ENCODE measurements around the gene REEP1.

DNA sequence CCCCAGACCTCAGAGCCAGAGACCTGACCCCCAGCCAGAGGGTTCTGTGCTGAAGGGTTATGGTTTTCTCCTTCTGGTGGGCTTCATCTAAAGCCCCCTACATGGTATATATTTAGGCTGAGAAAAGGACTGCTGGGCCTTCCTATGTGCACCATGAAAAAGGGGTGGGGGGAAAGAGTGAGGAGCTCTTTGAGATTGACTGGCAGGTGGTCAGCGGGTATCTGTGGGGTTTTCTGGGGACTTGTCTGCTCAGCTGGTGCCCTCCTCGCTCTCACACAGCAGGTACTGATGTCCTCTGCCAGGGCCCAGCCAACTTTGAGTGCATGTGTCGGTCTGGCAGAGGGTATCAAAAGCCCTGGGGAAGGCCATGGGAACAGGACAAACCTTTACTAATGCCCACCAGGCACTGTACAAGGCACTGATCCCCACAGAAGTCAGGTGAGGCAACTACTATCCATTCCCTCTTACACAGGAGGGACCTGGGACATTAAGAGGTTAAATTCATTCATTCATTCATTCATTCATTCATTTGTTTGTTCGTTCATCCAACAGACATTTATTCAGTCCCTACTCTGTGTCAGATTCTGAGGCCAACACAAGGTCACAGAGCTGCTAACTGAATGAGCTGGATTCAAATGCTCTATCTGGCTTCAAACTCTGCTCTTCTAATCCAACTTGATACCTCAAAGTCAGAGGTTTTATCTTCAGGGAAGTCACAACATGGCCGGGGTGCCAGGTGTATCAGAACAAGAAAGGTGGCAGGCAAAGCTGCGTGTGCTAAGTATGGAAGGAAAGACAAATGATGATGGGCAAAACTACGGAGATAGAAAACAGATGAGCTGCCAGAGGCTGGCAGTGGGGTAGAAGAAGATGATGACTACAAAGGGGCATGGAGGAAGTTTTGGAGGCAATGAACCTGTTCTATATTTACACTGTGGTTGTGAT, 44.6 kb downstream of the REEP1 start:
- TF ChIP-seq EP300 (IDR thresholded peaks at IDR 0.05) (no peak), POLR2A (IDR thresholded peaks at IDR 0.05) (no peak)
- TF ChIP-seq, protein P1, sequence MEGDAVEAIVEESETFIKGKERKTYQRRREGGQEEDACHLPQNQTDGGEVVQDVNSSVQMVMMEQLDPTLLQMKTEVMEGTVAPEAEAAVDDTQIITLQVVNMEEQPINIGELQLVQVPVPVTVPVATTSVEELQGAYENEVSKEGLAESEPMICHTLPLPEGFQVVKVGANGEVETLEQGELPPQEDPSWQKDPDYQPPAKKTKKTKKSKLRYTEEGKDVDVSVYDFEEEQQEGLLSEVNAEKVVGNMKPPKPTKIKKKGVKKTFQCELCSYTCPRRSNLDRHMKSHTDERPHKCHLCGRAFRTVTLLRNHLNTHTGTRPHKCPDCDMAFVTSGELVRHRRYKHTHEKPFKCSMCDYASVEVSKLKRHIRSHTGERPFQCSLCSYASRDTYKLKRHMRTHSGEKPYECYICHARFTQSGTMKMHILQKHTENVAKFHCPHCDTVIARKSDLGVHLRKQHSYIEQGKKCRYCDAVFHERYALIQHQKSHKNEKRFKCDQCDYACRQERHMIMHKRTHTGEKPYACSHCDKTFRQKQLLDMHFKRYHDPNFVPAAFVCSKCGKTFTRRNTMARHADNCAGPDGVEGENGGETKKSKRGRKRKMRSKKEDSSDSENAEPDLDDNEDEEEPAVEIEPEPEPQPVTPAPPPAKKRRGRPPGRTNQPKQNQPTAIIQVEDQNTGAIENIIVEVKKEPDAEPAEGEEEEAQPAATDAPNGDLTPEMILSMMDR (IDR thresholded peaks at IDR 0.05): no peak
